BJ (cell line): ENCODE results near the gene KRT10. TPM values are rescaled to one million over a fixed set of nuclear protein-coding genes. Genes with fewer than 3 reads are reported as not detected.

Experiments
- CTCF ChIA-PET: fragments of 350-600 bp; formaldehyde crosslinking; extraction: SDS; loops from one replicate; lab custom pipeline; 2021; ENCODE audit warnings: antibody characterized with exemption, inconsistent platforms; lab: Yijun Ruan, JAX
- POLR2A ChIA-PET: fragments of 300-600 bp; sonication (Branson Sonifier 250); formaldehyde crosslinking; extraction: SDS; loops from one replicate; lab custom pipeline; 2021; ENCODE audit warnings: antibody characterized with exemption; lab: Charles Lee
- DNase-seq: peaks from one replicate; pipeline ENCODE4 v3.0.0-alpha.2; 2011; ENCODE audit warnings: low read depth
- H3K27me3 ChIP-seq: 2 replicates; pipeline ENCODE4 v1.6.0; 2011; ENCODE audit warnings: low read length; ENCODE audit not compliant: control insufficient read depth, insufficient read depth
- H3K36me3 ChIP-seq: 2 replicates; pipeline ENCODE4 v1.5.1; 2011; ENCODE audit warnings: low read length; ENCODE audit not compliant: control insufficient read depth, insufficient read depth
- H3K4me3 ChIP-seq: 2 replicates; pipeline ENCODE4 v1.5.1; 2011; ENCODE audit warnings: low read depth, mild to moderate bottlenecking, control low read depth, low read length
- polyA plus RNA-seq: library from polyadenylated mRNA; depleted of rRNA; stranded (reverse); fragments of >200 nt; gene quantifications from 2 replicates; pipeline ENCODE4 v1.2.3, GENCODE V29; 2011
- TF ChIP-seq, protein P1 (sequence below): IDR thresholded peaks from 2 replicates; pipeline ENCODE4 v1.5.1; 2011; ENCODE audit warnings: low read depth, mild to moderate bottlenecking, control low read depth, inconsistent platforms, low read length, moderate library complexity; ENCODE audit not compliant: insufficient read depth

The KRT10 gene
- polyA plus RNA-seq, 1 experiment, result 6.4 TPM

DNA sequence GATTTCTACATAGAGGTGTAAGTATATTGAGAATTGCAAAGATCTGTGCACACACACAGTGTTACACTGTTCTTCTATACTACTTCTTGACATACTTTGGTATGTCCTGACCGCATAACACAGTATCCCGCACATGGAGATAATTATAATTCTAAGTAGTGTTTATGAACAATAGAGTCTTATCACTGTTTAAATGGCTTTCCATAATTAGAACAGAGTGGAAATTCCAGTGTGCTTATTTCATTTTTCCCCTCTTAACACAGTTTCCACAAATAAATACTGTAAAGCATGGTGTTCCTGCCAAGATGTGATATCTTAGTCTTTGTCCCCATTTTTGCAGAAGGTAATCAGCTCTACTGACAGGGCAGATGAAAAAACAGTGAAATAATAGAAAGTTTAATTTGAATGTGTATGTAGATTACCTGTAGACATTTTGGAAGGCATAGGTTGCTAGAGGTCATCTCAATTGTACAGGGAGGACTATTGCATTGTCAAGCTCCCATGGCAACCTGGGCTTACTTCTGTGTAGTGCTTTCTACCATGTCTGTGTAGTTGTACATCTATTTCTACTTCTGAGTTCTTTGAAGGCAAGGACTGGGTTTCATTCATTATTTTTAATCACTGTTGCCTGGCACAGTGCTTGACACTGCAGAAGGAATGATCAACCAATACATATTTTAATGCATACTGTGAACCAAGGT, 12.5 kb downstream of the KRT10 start:
- TF ChIP-seq, protein P1, sequence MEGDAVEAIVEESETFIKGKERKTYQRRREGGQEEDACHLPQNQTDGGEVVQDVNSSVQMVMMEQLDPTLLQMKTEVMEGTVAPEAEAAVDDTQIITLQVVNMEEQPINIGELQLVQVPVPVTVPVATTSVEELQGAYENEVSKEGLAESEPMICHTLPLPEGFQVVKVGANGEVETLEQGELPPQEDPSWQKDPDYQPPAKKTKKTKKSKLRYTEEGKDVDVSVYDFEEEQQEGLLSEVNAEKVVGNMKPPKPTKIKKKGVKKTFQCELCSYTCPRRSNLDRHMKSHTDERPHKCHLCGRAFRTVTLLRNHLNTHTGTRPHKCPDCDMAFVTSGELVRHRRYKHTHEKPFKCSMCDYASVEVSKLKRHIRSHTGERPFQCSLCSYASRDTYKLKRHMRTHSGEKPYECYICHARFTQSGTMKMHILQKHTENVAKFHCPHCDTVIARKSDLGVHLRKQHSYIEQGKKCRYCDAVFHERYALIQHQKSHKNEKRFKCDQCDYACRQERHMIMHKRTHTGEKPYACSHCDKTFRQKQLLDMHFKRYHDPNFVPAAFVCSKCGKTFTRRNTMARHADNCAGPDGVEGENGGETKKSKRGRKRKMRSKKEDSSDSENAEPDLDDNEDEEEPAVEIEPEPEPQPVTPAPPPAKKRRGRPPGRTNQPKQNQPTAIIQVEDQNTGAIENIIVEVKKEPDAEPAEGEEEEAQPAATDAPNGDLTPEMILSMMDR, result no peak
- no peaks in the 10 kb centered on the region for H3K27me3 ChIP-seq
- ChIA-PET POLR2A (interaction anchor here (0.6 kb wide), 1 partner anchor 853 kb away, joined by 6 read pairs; no protein-coding TSS in a partner anchor), CTCF (interaction anchor here (0.9 to 3.5 kb wide), 6 partner anchors 46 to 856 kb away, joined by 3 to 32 read pairs (median 8); no protein-coding TSS in a partner anchor)
- DNase-seq, result no peak
- no peaks in the 10 kb centered on the region for H3K36me3 ChIP-seq
- H3K4me3 ChIP-seq, result no peak overlapping the region

DNA sequence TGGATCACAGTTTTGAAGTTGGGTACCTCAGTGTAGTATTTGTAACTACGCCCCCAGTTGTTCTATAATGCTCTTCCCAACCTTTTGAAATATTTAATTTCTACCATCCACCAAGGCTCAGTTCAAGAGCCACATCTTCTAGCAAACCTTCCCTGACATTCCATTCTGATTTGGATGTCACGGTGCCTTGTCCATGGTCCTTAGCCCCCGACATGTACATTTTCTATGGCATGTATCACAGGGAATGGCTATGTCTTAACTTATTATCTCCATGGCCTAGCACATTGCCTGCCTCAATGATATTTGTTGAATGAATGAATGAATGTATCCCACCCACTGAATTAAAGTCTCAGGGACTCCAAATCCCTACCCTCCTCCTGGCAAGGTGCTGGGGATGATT, 16.3 kb downstream of the KRT10 start:
- ChIA-PET POLR2A (no interaction called here), CTCF (interaction anchor here (0.6 to 7.0 kb wide), 12 partner anchors 11 to 872 kb away, joined by 3 to 103 read pairs (median 6); no protein-coding TSS in a partner anchor)
- Histone ChIP-seq H3K27me3 (peaks cover 4% of the 10 kb centered on the region), H3K36me3 (no peaks in the 10 kb centered on the region), H3K4me3 (no peak overlapping the region)
- TF ChIP-seq, protein P1, result no peak
- no peak for DNase-seq

DNA sequence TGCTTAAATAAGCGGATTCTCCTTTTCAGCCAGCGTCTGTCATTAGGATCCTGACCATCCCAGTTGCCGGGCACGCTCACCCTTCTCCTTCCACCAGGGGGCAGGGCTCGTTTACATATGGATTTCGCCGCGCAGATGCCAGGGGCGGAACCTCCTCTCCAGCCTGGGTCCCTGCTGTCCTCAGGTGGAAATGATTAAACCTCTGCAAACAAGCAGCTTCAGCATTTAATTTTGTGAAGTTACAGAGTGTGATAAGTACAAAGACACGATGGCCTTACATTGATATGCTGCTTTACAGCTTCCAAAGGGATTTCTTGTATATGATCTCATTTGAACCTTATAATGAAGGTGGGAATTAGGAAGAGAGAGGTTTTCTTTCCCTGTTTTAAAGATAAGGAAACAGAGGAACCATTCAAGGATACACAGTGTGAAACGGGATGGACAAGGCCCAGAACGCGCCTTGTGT, 18.8 kb downstream of the KRT10 start:
- Histone ChIP-seq H3K27me3 (peaks cover 11% of the 10 kb centered on the region), H3K36me3 (no peaks in the 10 kb centered on the region), H3K4me3 (no peak overlapping the region)
- TF ChIP-seq, protein P1, result peak; percentile 90
- CTCF ChIA-PET, result interaction anchor here (0.6 to 7.0 kb wide), 16 partner anchors 11 to 885 kb away, joined by 3 to 103 read pairs (median 4); partner anchors contain the start of genes EIF1 and KRT26
- no peak for DNase-seq
- POLR2A ChIA-PET, result no interaction called here

DNA sequence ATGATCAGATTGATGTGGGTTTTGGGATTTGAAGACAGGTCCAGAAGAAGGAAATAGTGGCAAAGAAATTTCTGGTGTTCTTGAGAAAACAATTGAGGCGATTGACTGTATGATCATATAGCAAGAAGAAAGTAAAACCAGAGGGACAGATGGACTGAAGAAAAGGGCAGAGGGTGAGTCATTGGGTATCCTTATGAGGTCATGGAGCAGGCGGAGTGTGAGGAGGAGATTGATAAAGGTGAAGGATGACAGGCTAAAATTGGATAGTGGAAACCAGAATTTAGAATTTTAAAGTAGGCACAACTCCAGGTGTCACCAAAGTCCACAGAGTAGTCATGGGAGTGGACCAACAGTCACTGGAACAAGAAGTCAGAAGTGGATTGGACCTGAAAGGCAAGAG, 21.3 kb downstream of the KRT10 start:
- POLR2A ChIA-PET, result no interaction called here
- H3K4me3 ChIP-seq, result no peak overlapping the region
- H3K27me3 ChIP-seq, result peaks cover 18% of the 10 kb centered on the region
- no peak for DNase-seq
- H3K36me3 ChIP-seq, result no peaks in the 10 kb centered on the region
- TF ChIP-seq, protein P1, result no peak
- CTCF ChIA-PET, result interaction anchor here (2.2 to 7.0 kb wide), 2 partner anchors 861 to 862 kb away, joined by 8 to 103 read pairs; no protein-coding TSS in a partner anchor

DNA sequence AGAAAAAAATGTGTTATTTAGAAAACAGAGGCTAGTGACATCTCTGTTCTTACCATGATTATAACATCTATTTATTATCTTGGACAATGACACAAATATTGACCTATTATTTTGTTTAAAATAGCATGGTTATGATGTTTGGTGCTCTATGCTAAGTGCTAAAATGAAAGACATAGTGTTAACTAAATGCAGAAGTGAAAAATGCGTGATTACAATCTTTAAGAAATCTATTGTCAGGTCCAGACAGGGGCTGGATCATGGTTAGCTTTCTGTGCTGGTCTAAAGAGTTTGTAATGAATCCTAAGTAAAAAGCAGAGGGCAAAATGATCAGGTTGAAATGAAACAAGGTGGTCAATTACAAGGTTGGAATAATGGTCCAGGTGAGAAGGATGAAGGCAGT, 22.0 kb downstream of the KRT10 start:
- ChIA-PET CTCF (interaction anchor here (2.2 kb wide), 1 partner anchor 863 kb away, joined by 8 read pairs; no protein-coding TSS in a partner anchor), POLR2A (no interaction called here)
- TF ChIP-seq, protein P1, result no peak
- no peak overlapping the region for H3K4me3 ChIP-seq
- peaks cover 18% of the 10 kb centered on the region for H3K27me3 ChIP-seq
- H3K36me3 ChIP-seq, result no peaks in the 10 kb centered on the region
- DNase-seq, result no peak
